H1 (cell line): Measurements from ENCODE around the gene ARHGAP25. TPM values are rescaled to one million over a fixed set of nuclear protein-coding genes. Genes with fewer than 3 reads are reported as not detected.

Experiments
- CTCF ChIA-PET: fragments of 300-600 bp; sonication (Branson Sonifier 250); formaldehyde crosslinking; loops from one replicate; lab custom pipeline; 2021; ENCODE audit not compliant: partially characterized antibody; lab: Charles Lee
- POLR2A ChIA-PET: fragments of 300-600 bp; sonication (Branson Sonifier 250); formaldehyde crosslinking; loops from one replicate; lab custom pipeline; 2021; ENCODE audit warnings: inconsistent platforms; ENCODE audit not compliant: partially characterized antibody; lab: Charles Lee
- DNase-seq, 2 experiments: peaks; one replicate each; pipeline versions ENCODE4 v3.0.0 to v3.0.0-alpha.2; 2010 to 2022; ENCODE audit warnings: low spot score in 2 of 2, low read depth in 1 of 2, mixed read lengths in 1 of 2
- FAIRE-seq: peaks from 2 replicates; lab custom pipeline; 2011; peaks lifted over from hg19 to GRCh38; lab: Jason Lieb, UNC
- H2AFZ ChIP-seq: 2 replicates; pipeline ENCODE4 v1.8.1; 2012; ENCODE audit warnings: low read length, inconsistent platforms
- H2AK5ac ChIP-seq: 2 replicates; pipeline ENCODE4 v1.6.1; 2013; ENCODE audit warnings: low read depth, low read length
- H2BK120ac ChIP-seq: replicated peaks from 2 replicates; pipeline ENCODE3; 2013; ENCODE audit warnings: low read depth, low read length, inconsistent platforms
- H2BK12ac ChIP-seq: 2 replicates; pipeline ENCODE4 v1.6.1; 2013; ENCODE audit warnings: low read depth, low read length
- H2BK15ac ChIP-seq: 2 replicates; pipeline ENCODE4 v1.6.1; 2013; ENCODE audit warnings: low read length
- H2BK20ac ChIP-seq: 2 replicates; pipeline ENCODE4 v1.6.1; 2013; ENCODE audit warnings: low read length
- H2BK5ac ChIP-seq: 2 replicates; pipeline ENCODE4 v1.6.1; 2013; ENCODE audit warnings: low read depth, low read length
- H3K14ac ChIP-seq: 2 replicates; pipeline ENCODE4 v1.6.1; 2013; ENCODE audit warnings: inconsistent platforms; ENCODE audit not compliant: insufficient read length
- H3K18ac ChIP-seq: 2 replicates; pipeline ENCODE4 v1.6.1; 2013; ENCODE audit warnings: low read length; ENCODE audit errors: extremely low read depth
- H3K23ac ChIP-seq: 2 replicates; pipeline ENCODE4 v1.6.1; 2013; ENCODE audit warnings: inconsistent platforms; ENCODE audit not compliant: insufficient read length
- H3K23me2 ChIP-seq: 2 replicates; pipeline ENCODE4 v1.6.1; 2013; ENCODE audit warnings: low read depth, low read length
- H3K27ac ChIP-seq: 2 replicates; pipeline ENCODE4 v1.6.1; 2011; ENCODE audit warnings: low read depth, low read length, inconsistent platforms
- H3K27me3 ChIP-seq, 4 experiments: replicated peaks in 1 of 4; 1 replicate in 1 of 4; 2 replicates in 3 of 4; pipeline versions ENCODE4 v1.6.1 to v1.8.1; 2011 to 2013; ENCODE audit warnings: low read length in 3 of 4, mild to moderate bottlenecking in 3 of 4, inconsistent platforms in 2 of 4, mixed read lengths in 2 of 4, moderate library complexity in 1 of 4; ENCODE audit not compliant: control insufficient read depth in 3 of 4, insufficient read depth in 3 of 4; ENCODE audit errors: extremely low read depth in 1 of 4
- H3K36me3 ChIP-seq, 4 experiments: 2 replicates each; pipeline versions ENCODE4 v1.6.1 to v1.8.1; 2011 to 2013; ENCODE audit warnings: mild to moderate bottlenecking in 4 of 4, low read length in 3 of 4, moderate library complexity in 2 of 4, control low read depth in 1 of 4, inconsistent platforms in 1 of 4; ENCODE audit not compliant: insufficient read depth in 4 of 4, control insufficient read depth in 2 of 4
- H3K4ac ChIP-seq: replicated peaks from 2 replicates; pipeline ENCODE3; 2013; ENCODE audit warnings: low read length, low read depth, mixed read lengths, inconsistent platforms; ENCODE audit not compliant: insufficient read length
- H3K4me1 ChIP-seq, 4 experiments: replicated peaks in 1 of 4; 1 replicate in 1 of 4; 2 replicates in 3 of 4; pipeline versions ENCODE4 v1.6.1 to v1.8.1; 2011 to 2013; ENCODE audit warnings: low read length in 3 of 4, inconsistent platforms in 2 of 4, mixed read lengths in 1 of 4; ENCODE audit not compliant: insufficient read depth in 4 of 4, control insufficient read depth in 3 of 4
- H3K4me2 ChIP-seq, 2 experiments: 2 replicates each; pipeline versions ENCODE4 v1.6.1 to v1.8.1; 2011 to 2013; ENCODE audit warnings: low read depth in 2 of 2, low read length in 2 of 2, control low read depth in 1 of 2, inconsistent platforms in 1 of 2, mild to moderate bottlenecking in 1 of 2; ENCODE audit not compliant: insufficient read depth in 1 of 2
- H3K4me3 ChIP-seq, 4 experiments: fragments of 200-600, 300-600 bp in 1 of 4; sonication (generic), shearing (Covaris generic), sonication (Bioruptor Twin) in 1 of 4; 2 replicates each; pipeline versions ENCODE4 v1.5.1 to v1.8.1; 2011 to 2016; ENCODE audit warnings: low read length in 4 of 4, low read depth in 3 of 4, control low read depth in 2 of 4, inconsistent platforms in 2 of 4, mild to moderate bottlenecking in 2 of 4, mixed read lengths in 1 of 4, moderate library complexity in 1 of 4; ENCODE audit not compliant: insufficient read depth in 2 of 4; ENCODE audit errors: extremely low read depth in 1 of 4
- H3K56ac ChIP-seq: replicated peaks from 2 replicates; pipeline ENCODE3; 2013; ENCODE audit warnings: low read depth, mild to moderate bottlenecking, mixed read lengths, low read length, inconsistent platforms; ENCODE audit not compliant: insufficient read length
- H3K79me1 ChIP-seq: 2 replicates; pipeline ENCODE4 v1.6.1; 2013; ENCODE audit warnings: low read depth, low read length, control low read depth
- H3K79me2 ChIP-seq, 2 experiments: 2 replicates each; pipeline versions ENCODE4 v1.6.1 to v1.8.1; 2012 to 2013; ENCODE audit warnings: low read length in 2 of 2, mild to moderate bottlenecking in 2 of 2, inconsistent platforms in 1 of 2; ENCODE audit not compliant: insufficient read depth in 2 of 2, control insufficient read depth in 1 of 2
- H3K9ac ChIP-seq, 4 experiments: replicated peaks in 1 of 4; 1 replicate in 1 of 4; 2 replicates in 3 of 4; pipeline versions ENCODE4 v1.6.1 to v1.8.1; 2011 to 2013; ENCODE audit warnings: low read depth in 3 of 4, low read length in 3 of 4, control low read depth in 2 of 4, mild to moderate bottlenecking in 2 of 4, moderate library complexity in 2 of 4, inconsistent platforms in 1 of 4; ENCODE audit errors: extremely low read depth in 1 of 4
- H3K9me3 ChIP-seq, 2 experiments: 2 replicates each; pipeline versions ENCODE4 v1.6.1 to v1.8.1; 2012 to 2013; ENCODE audit warnings: mild to moderate bottlenecking in 2 of 2, moderate library complexity in 2 of 2, control low read depth in 1 of 2, inconsistent platforms in 1 of 2, low read depth in 1 of 2, low read length in 1 of 2, mixed read lengths in 1 of 2; ENCODE audit not compliant: insufficient read depth in 2 of 2
- H4K20me1 ChIP-seq, 2 experiments: replicated peaks in 1 of 2; 2 replicates each; pipeline versions ENCODE3 to v1.8.1; 2011 to 2013; ENCODE audit warnings: inconsistent platforms in 2 of 2, low read length in 2 of 2, mild to moderate bottlenecking in 1 of 2; ENCODE audit not compliant: insufficient read depth in 2 of 2, control insufficient read depth in 1 of 2
- H4K5ac ChIP-seq: 2 replicates; pipeline ENCODE4 v1.6.1; 2013; ENCODE audit warnings: low read length, low read depth, mixed read lengths, inconsistent platforms; ENCODE audit not compliant: insufficient read length
- H4K8ac ChIP-seq: 2 replicates; pipeline ENCODE4 v1.8.0; 2013; ENCODE audit warnings: mild to moderate bottlenecking, moderate library complexity, low read length, inconsistent platforms; ENCODE audit not compliant: insufficient read depth; ENCODE audit errors: extremely low read depth
- H4K91ac ChIP-seq: replicated peaks from 2 replicates; pipeline ENCODE3; 2013; ENCODE audit warnings: low read length, mixed read lengths, inconsistent platforms; ENCODE audit not compliant: insufficient read length
- CBX8 ChIP-seq: fragments of 300-800, 300-1000 bp; sonication (generic); IDR thresholded peaks from 2 replicates; pipeline ENCODE4 v1.7.1; 2016; ENCODE audit warnings: low read depth, low read length, borderline replicate concordance
- GABPA ChIP-seq: IDR thresholded peaks from 2 replicates; pipeline ENCODE4 v1.6.1; 2011; ENCODE audit warnings: mild to moderate bottlenecking, low read length, moderate library complexity, borderline replicate concordance; ENCODE audit not compliant: insufficient read depth
- MAFK ChIP-seq: IDR thresholded peaks from 2 replicates; pipeline ENCODE4 v1.6.1; 2012; ENCODE audit warnings: low read depth, mild to moderate bottlenecking, improper control_type of control experiment, low read length
- POLR2A ChIP-seq, 2 experiments: IDR thresholded peaks; 1 replicate in 1 of 2; 2 replicates in 1 of 2; pipeline ENCODE4 v1.6.1; 2011; ENCODE audit warnings: low read depth in 2 of 2, low read length in 2 of 2, mild to moderate bottlenecking in 2 of 2; ENCODE audit errors: control extremely low read depth in 1 of 2
- POU5F1 ChIP-seq: IDR thresholded peaks from 2 replicates; pipeline ENCODE4 v1.6.1; 2011; ENCODE audit warnings: low read depth, mild to moderate bottlenecking, low read length, moderate library complexity
- RAD21 ChIP-seq, 2 experiments: IDR thresholded peaks in 1 of 2; conservative IDR thresholded peaks in 1 of 2; 2 replicates each; pipeline ENCODE4 v1.6.1; 2011; ENCODE audit warnings: low read depth in 2 of 2, low read length in 2 of 2, improper control_type of control experiment in 1 of 2, inconsistent platforms in 1 of 2, mild to moderate bottlenecking in 1 of 2, moderate library complexity in 1 of 2
- RXRA ChIP-seq: IDR thresholded peaks from 2 replicates; pipeline ENCODE4 v1.6.1; 2011; ENCODE audit warnings: low read depth, mild to moderate bottlenecking, low read length, moderate library complexity; ENCODE audit not compliant: insufficient read depth
- SAP30 ChIP-seq: fragments of 300-600 bp; sonication (generic); IDR thresholded peaks from 2 replicates; pipeline ENCODE4 v1.7.1; 2012; ENCODE audit warnings: low read length, moderate library complexity, mild to moderate bottlenecking, inconsistent platforms; ENCODE audit not compliant: insufficient read depth, insufficient replicate concordance
- SUZ12 ChIP-seq: fragments of 200-600 bp; sonication (generic); IDR thresholded peaks from 2 replicates; pipeline ENCODE4 v1.6.1; 2012; ENCODE audit warnings: mild to moderate bottlenecking, inconsistent platforms, low read length, moderate library complexity, mixed read lengths
- YY1 ChIP-seq: IDR thresholded peaks from 2 replicates; pipeline ENCODE4 v1.6.1; 2011; ENCODE audit warnings: low read depth, mild to moderate bottlenecking, low read length
- WGBS, 2 experiments: shearing (Covaris generic) in 1 of 2; methylation state at CpG; one replicate each; pipeline versions ENCODE4 v1.1.6 to v1.1.7; 2013 to 2015; ENCODE audit warnings: low lambda C conversion rate in 2 of 2, mixed read lengths in 2 of 2, inconsistent platforms in 1 of 2, low coverage in 1 of 2, missing lambda C conversion rate in 1 of 2; ENCODE audit not compliant: insufficient replicate concordance in 2 of 2, insufficient coverage in 1 of 2, insufficient read length in 1 of 2; ENCODE audit errors: extremely low coverage in 1 of 2, missing lambda C conversion rate in 1 of 2; 5-methylcytosine and 5-hydroxymethylcytosine counted together
- polyA plus RNA-seq, 7 experiments: library from polyadenylated mRNA; depleted of rRNA in 3 of 7; stranded (reverse) in 5 of 7; unstranded in 2 of 7; fragments of >200 nt in 5 of 7; fragments of 200-250 nt in 2 of 7; gene quantifications; 1 replicate in 5 of 7; 2 replicates in 1 of 7; 4 replicates in 1 of 7; pipeline versions ENCODE4 v1.2.1 to v1.2.3, GENCODE V29; 2011 to 2013; ENCODE audit warnings: missing spikeins in 2 of 7, mixed read lengths in 2 of 7
- total RNA-seq: library from RNA; stranded (reverse); fragmentation: NEBNext Ultra II Directional; extraction: Animal tissue kit (Norgen Biotek cat#: 25700); gene quantifications from 2 replicates; pipeline ENCODE4 v1.2.1, GENCODE V29; 2021

ARHGAP25 gene
- total and polyA plus RNA-seq, 2 of the 8 experiments (the other 6 are each of a cell fraction or from before 2014, with no cell fraction given) = 1.00 to 1.2 TPM

DNA sequence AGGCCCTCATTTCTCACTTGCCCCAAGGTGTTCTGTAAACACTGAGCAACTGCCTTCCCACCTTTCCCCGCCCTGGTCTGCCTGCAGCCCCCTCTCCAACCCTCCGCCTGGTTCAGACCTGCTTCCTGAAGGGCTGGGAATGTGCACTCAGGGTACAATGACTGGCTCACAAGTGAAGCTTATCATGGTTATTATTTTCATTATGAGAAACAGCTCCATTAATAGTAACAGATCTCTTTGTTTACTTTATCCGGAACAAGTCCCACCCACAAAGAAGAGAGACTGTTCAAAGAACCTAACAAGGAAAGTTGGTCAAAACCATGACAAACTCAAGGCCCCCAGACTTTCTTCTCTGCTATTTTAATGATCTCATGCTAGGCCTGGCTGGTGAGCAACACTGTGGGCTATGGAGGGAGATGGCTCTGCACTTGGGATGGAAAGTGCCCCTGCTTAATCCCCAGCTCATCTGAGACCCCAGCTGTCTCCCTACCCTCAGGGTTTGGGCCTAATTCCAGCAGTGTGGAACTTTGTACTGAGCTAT, 36.7 kb downstream of the ARHGAP25 start:
- Histone ChIP-seq H3K23ac (no peak overlapping the region), H3K79me1 (no peaks in the 10 kb centered on the region), H3K9me3 (no peaks in the 10 kb centered on the region), H2AK5ac (no peak overlapping the region), H2BK15ac (no peak overlapping the region), H3K36me3 (no peaks in the 10 kb centered on the region), H3K9ac (no peak overlapping the region), H2BK12ac (no peak overlapping the region), H4K20me1 (no peaks in the 10 kb centered on the region), H3K56ac (no peak overlapping the region), H4K91ac (no peak overlapping the region), H3K23me2 (no peaks in the 10 kb centered on the region), H2BK5ac (no peak overlapping the region), H3K18ac (no peak overlapping the region), H2BK120ac (no peak overlapping the region), H3K14ac (no peak overlapping the region), H3K27ac (no peak overlapping the region), H3K27me3 (no peaks in the 10 kb centered on the region), H3K4me1 (peaks cover 0 to 2% (median under 1%) of the 10 kb centered on the region in 4 experiments; a peak in 1 of 7 replicates), H3K4ac (no peak overlapping the region), H4K8ac (no peak overlapping the region), H4K5ac (no peak overlapping the region), H2BK20ac (no peak overlapping the region), H2AFZ (no peak overlapping the region), H3K4me2 (no peak overlapping the region), H3K4me3 (no peak overlapping the region), H3K79me2 (no peaks in the 10 kb centered on the region)
- POLR2A ChIA-PET = no interaction called here
- FAIRE-seq (no peak), DNase-seq (no peak)
- CTCF ChIA-PET = interaction anchor here (1.4 to 2.2 kb wide), 3 partner anchors 19 to 140 kb away, joined by 3 to 10 read pairs (median 4); no protein-coding TSS in a partner anchor
- 95% methylated on average over 3 of the region's 3 CpGs; no CpG with 5 or more reads in 1 of the 2 experiments for WGBS, 2 experiments
- TF ChIP-seq GABPA (no peak), POU5F1 (no peak), RAD21 (IDR thresholded peaks at IDR 0.05 in 1 of 2, conservative IDR thresholded peaks at IDR 0.05 in 1 of 2; ENCODE audit: low read depth in 2 of 2, low read length in 2 of 2) (no peak), YY1 (no peak), SUZ12 (no peak), POLR2A (IDR thresholded peaks at IDR 0.05; ENCODE audit: control extremely low read depth in 1 of 2, low read depth in 2 of 2, low read length in 2 of 2) (no peak), SAP30 (no peak), CBX8 (no peak), MAFK (no peak), RXRA (no peak)
